Stimulated activated CD4-positive, alpha-beta T cell treated with anti-CD3 and anti-CD28 coated beads, Interleukin-12 subunit alpha, Interleukin-12 subunit beta, amount 100 ng/mL, for 4 hours (primary cell): Measurements from ENCODE around the gene C1QTNF9B.
"Not testable (repeated sequence)": the region's sequence is repeated elsewhere in the genome, so short reads cannot be mapped to it uniquely, and the experiment has no call there.

Source experiments
- DNase-seq: peaks from one replicate; pipeline ENCODE4 v3.0.0-alpha.2; 2020

C1QTNF9B gene

DNA sequence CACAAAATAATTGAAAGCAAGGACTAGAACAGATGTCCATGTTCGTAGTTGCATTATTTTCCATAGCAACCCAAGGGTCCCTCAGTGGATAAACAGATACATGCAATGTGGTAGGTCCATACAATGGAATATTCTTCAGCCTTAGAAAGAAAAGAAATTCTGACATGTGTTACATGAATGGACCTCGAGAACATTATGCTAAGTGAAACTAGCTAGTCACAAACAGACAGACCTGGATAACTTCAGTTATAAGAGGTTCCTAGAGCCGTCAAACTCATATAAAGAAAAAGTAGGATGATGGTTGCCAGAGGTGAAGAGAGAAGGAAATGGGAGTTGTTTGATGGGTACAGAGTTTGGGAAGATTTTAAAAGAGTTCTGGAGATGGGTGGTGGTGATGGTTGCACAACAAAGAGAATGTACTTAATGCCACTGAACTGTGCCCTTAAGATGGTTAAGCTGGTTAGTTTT, at the start of gene C1QTNF9B:
Gene C1QTNF9B, minus strand, starts transcription at position 51 of the 468 bp plus-strand sequence.
- not testable (repeated sequence) for DNase-seq

DNA sequence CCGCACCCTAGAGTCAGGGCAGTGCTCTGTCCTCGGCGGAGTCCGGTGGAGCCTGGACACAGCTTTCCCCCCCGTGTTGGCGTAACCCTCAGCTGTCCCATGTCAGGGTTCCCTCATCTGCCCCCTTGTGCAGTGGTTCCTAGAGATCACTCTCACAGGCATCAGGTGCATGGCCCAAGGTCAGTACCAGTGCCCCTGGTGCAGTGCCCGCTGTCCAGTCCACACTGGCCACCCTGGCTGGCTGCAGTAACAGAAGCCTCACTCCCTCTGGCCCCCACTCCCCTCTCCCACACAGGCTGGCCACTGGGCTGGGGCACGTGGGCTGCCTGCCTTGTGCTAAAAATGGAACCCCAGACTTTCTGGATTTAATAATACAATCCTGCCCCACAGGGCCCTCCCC, 49.6 kb upstream of the C1QTNF9B start:
- DNase-seq, result no peak

DNA sequence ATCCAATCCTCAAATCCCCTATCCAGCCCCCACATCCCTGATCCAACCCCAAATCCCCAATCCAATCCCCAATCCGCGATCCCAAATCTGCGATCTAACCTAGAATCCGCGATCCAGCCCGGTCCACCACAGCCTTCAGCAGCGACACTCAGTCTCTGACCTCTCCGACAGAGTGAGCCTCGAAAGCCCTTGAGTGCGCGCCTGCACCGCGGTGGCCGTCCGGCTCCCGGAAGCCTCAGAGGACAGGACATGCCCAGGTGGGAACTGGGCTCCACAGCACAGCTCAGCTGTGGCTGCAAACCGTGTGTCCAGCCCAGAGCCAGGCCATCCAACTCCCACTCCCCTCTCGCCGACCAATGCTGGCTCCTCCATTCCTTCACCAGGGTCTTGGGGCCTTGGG, 48.8 kb upstream of the C1QTNF9B start:
- DNase-seq, result no peak

DNA sequence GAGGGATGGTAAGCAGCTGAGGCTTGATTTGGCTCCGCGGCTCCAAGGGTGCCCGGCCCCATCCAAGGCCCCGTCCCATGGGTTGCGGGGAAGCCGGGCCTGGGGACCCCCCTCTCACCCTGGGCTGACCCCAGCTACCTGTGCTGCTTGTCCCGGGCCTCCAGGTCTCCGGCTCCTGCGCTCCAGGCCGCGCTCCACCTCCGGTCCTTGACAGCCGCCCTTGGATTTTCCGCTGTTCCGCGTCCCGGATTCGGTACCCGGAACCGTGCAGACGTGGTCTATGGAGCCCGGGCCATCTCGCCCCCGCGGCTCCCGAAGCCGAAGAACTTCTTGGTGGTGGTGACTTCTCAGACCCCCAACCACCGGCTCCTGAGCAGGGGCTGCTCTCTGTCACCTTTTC, 48.3 kb upstream of the C1QTNF9B start:
- no peak for DNase-seq

DNA sequence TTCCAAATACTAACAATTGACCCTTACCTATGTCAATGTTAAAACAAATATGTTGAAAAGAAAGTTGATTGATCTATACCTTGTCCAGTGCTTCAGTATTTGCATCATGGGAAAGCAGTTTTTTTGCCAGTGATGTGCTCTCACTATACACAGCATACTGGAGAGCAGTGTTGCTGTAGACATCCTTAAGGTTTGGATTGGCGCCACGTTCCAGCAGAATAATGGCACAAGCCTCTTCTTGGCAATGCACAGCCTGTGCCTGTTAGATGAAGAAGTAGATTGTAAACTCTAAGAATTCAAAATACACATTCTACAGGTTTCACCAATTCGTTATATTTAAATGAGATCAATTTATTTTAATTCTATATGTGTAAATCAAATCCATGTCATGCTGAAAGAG, 43.9 kb upstream of the C1QTNF9B start:
- no peak for DNase-seq

DNA sequence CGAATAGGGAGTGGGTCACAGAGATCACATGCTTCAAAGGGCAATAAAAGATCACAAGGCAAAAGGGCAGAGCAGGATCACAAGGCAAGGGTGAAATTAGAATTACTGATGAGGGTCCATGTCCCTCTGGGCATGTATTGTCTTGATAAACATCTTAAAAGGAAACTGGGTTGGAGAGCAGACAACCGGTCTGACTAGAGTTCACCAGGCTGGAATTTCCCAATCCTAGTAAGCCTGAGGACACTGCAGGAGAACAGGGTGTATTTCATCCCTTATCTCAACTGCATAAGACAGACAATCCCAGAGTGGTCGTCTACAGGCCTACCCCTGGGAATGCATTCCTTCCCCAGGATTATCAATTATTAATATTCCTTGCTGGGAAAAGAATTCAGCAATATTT, 42.4 kb upstream of the C1QTNF9B start:
- DNase-seq, result not testable (repeated sequence)

DNA sequence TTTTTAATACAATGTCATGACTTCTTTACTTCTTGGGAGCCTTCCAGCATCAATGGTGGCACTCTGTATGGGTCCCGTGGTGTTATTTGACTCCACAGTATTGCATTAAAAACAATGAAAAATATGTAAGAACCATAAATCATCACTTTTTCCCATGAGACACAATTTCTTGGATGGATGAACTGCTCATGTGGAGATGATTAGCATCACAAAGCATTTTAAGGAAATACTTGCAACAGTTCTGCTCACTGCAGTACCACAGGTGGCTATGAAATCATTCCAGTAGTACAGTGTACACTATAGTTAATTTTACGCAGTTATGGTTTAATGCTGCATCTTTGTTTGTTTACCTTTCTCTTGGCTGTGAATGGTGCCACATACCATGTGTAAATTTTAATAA, 37.2 kb upstream of the C1QTNF9B start:
- DNase-seq, result no peak

DNA sequence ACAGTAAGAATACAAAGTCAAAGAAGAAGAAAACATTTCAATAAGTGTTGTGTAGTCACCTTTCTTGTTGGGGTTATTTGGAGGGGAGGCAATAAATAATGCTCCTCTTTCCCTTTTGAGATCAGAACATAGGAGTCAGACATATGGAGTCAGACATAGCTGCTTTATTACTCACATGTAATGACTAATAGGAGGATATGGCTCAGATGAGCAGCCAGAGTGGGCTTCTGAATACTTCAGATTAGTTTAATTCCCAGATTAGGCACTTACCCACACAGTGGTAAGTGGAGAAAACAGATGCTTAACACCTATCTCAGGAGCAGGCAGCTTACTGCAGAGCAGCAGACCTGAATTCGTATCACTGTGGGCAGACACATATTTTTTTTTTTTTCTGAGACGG, 31.7 kb upstream of the C1QTNF9B start:
- DNase-seq, result no peak

DNA sequence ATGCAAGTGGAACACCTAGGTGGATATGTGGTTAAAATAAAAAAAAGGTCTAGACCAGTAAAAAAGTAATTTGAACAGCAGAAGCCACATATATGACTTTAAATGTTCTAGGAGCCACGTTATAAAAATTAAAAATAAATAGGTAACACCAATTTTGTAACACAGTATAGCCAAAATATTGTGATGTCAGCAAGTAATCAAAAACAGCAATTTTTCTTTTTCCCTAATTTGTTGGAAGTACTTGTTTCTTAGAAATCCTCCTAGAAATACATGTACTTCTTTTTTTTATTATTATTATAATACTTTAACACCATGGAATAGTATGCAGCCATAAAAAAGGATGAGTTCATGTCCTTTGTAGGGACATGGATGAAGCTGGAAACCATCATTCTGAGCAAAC, 25.7 kb upstream of the C1QTNF9B start:
- no peak for DNase-seq

DNA sequence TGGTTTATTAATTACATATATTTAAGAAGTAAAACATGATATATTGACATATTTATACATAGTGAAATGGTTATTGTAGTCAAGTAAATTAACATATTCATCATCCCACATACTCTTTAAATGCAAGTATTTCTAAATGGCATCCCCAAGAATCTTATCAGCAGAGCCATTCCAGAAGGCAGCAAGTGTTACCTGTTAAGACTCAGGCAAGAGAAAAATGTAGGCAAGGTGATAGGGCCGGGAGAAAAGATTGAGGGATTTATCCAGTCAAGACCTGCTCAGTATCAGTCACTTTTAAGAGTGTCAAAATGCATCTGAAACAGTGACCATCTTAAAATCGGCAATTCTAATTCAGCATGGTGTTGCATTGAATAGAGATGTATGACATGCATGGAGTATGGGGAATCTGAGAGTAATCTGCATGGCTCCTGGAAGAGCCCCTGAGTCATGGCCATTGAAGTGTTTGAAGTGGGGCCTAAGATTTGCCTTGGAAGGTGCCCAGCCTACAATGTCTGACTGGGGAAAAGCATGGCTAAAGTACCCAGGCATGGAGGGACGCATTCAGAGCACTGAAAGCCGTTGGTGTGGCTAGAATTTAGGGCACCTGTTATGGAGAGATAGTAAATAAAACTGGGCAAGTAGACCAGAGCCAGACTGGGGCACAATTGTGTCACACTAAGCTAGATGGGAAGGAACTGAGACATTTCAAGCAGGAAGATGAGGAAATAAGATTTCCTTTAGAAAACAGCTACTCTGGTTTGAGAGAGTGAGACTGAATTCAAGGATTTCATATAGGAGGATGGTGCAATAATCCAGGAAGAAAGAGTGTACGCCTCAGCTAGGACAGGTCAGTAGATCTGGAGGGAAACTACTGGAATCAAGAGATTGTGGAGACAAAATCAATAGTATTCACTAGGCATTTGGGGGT, 25.0 kb upstream of the C1QTNF9B start:
- no peak for DNase-seq

DNA sequence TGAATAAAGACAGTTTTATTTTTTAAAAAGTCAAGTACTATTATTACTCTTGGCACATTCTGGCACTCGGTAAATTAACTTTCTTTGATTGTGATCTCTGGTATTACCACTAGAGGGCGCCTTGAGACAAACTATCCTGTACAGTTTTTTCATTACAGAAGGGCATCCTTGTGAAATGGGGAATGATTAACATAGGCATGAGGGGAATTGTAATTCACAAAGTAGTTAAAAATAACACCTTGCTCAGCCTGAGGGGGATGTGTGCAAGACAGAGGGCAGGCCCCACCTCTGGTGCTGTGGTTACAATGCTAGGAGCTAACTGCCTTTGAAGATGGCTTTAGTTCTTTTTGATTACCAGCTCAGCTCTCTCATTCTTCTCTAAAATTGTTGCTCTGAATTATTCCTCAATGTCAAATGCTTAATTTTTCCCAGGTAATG, 24.2 kb upstream of the C1QTNF9B start:
- no peak for DNase-seq

DNA sequence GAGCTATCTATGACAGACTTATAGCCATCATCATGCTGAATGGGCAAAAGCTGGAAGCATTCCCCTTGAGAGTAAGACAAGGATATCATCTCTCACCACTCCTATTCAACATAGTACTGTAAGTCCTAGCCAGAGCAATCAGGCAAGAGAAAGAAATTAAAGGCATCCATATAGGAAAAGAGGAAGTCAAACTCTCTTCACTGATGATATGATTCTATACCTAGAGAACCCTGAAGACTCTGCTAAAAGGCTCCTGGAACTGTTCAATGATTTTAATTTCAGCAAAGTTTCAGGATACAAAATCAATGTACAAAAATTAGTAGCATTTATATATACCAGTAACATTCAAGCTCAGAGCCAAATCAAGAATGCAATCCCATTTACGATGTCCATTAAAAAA, 21.7 kb upstream of the C1QTNF9B start:
- no peak for DNase-seq

DNA sequence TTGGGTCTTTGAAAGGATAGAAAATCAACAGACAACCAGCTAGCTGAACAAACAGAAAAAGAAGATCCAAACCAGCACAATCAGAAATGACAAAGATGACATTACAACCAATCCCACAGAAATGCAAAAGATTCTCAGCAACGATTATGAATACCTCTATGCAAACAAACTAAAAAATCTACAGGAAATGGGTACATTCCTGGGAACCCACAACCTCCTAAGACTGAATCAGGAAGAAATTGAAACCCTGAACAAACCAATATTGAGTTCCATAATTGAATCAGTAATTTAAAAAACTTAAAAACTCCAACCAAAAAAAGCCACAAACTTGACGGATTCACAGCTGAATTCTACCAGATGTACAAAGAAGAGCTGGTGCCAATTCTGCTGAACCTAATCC, 20.9 kb upstream of the C1QTNF9B start:
- DNase-seq, result no peak

DNA sequence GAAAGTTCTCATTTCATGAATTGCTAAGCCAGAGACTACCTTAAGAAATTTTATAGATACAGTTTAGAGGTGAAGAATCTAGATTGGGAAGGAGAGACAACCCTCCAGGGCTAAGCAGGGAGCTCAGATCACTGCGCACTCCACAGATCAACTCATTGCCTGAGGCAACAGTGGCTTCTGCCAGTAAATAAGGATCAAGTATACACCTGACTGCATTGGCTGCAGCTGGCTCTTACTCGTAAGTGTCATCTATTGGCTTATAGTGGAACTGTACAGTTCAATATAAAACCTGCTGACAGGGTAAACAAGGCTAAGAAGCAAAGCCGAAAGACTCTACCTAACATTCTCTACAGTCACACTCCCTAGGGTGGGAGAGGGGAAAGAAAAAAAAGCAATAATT, 18.0 kb upstream of the C1QTNF9B start:
- no peak for DNase-seq

DNA sequence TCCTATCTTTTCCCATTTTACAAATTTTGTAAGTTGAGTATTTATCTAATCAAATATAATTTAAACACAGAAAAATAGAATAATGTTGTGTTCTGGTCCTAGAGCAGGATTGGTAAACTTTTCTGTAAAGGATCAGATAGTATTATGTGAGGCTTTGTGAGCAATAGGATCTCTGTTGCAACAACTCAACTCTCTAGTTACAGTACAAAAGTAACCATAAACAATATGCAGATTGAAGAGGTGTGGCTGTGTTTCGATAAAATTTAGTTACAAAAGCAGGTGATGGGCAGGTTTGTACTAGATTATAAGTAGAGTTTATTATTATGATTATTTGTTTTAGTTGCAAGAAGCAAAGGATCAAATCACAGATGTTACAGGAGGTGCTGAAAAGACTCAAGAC, 15.2 kb upstream of the C1QTNF9B start:
- no peak for DNase-seq

DNA sequence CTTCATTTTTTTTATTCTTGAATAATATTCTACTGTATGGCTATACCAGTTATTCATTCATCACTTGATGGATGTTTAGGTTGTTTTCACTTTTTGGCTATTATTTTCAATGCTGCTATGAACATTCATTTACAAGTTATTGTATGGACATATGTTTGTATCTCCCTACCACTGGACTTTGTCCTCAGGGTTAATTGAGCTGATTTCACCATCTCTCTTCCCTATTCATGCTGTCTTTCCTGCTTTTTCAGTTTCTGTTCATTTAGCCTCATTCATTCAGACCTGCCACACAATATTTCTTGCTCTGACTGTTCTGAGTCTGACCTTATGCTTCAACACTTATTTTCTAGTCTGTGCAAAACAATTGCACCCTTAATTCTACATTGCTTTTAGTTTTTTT, 12.3 kb upstream of the C1QTNF9B start:
- DNase-seq, result no peak

DNA sequence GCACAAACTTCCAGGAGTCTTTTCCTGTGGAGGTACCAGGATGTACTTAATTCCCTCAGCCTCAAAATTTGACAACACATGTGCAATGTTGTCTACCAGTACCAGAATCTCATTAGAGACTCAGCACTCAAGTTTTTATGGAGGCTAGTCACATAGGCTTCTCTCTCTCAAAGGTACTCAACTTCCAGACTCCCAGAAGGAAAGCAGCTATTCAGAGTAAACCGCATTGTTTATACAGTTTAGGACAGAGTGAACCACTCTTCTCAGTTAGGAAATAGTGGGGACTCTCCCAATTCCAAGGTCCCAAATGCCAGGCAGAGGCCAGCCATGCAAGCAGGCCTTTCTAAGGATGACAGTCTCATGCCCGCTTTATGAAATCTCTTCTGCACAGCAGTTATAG, 8.5 kb upstream of the C1QTNF9B start:
- DNase-seq, result no peak

DNA sequence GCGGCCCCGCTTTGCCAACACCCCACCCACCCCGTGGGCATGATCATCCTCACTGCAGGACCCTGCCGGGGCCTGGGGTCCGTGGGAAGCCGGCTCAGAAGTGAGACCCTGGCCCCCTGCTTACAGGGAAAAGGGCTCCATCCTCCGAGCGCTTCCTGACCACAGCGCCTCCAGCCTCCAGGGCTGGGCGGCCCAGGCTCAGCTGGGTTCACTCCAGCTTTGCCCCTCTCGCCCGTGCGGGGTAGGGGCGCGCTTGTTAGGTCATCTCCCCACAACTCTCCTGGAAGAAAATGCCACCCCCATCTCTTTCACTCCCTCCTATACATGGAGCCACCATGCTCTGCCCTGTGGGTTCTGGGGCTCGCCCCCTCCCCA, 6.6 kb upstream of the C1QTNF9B start:
- no peak for DNase-seq

DNA sequence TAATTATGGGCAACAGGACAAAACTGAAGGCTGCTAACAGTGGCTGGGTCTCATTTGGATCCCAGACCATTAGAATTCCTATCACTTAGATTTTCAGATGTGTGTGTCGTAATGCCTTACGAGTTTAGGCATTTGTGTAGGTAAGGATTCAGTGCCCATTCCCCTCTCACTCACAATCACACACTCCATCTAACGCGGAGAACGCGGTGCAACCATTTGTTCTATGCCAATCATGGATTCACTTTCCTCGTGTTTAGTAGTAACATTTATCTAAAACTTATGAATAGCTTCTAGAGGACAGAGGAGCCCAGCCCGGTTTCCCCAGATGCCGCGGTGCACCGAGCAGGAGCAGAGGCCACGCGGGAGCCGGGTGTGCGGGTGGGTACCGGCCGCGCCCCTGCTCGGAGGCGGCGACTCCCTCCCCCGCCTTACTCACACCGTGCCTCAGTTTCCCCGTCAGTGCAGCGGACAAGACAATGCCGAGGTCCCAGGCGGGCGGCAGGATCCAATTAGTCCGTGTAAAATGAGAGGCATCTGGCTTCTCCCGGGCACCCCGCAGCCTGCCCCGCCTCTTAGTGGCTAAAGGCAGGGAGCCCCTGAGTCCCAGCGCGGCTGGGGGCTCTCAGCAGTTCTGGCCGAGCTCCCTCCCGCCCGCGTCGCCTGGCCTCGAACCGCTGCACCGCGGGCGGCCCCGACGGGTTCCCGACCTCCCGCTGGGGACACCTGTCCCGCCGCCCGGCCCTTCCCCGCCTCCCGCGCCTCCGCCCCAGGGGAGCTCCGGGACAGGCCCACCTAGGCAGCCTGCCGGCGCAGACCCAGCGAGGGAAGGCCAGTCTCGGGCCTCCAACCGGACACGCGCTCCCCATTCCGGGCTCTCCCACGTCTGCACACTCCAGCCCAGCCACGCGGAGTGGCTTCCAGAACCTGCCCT, 5.9 kb upstream of the C1QTNF9B start:
- DNase-seq, result no peak

DNA sequence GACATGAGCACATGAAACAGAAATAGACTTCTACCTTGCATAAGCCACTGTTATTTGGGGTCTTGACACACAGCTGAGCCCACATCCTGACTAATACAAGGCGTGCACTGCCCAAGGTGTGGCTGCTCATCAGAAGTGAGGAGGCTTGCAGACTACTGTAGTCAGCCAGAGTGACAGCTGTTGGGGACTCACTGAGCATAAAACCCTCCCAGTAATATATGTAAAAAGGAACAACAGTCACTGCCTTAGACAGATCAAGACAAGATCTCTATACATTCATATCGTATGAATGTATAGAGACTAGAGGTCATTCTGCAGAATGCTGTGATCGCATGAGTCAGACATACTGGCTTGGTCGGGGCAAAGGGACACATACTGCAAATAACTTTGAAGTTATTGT, 4.1 kb upstream of the C1QTNF9B start:
- no peak for DNase-seq

DNA sequence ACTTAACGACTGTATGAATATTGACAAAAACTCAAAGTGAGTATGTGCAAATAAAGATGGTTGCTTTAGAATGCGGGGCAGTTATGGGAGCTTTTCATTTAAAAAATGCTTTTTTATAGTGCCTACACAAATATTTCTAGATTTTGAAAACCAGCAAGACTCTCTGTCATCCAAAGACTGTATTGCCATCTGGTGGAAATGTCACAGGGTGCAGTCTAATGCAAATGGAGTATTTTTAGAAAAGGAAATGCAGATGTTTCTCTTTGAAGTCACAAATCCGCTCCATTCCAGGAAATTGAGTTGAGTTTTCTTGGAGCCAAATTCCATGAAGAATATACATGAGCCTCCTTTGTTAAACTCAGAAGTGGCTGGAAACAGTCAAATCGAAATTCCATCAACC, 2.3 kb upstream of the C1QTNF9B start:
- DNase-seq, result no peak

DNA sequence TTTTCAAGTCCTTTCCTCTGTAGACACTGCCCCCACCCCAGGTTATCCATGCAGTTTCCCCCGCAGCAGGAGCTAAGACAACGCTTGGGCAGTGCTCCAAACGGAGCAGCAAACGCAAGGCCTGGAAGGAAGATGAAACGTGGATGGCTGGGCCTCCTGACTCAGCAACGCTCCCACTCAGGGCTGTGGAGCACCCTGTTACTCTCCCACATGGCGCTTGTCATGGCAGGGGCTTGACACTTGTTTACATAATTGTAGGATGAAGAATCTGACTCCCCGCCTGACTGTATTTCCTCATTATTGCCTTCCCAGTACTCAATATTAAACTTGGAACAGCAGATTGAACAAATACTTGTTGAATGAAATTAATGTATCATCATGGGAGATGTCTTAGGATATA, 799 bp upstream of the C1QTNF9B start:
- DNase-seq, result no peak

DNA sequence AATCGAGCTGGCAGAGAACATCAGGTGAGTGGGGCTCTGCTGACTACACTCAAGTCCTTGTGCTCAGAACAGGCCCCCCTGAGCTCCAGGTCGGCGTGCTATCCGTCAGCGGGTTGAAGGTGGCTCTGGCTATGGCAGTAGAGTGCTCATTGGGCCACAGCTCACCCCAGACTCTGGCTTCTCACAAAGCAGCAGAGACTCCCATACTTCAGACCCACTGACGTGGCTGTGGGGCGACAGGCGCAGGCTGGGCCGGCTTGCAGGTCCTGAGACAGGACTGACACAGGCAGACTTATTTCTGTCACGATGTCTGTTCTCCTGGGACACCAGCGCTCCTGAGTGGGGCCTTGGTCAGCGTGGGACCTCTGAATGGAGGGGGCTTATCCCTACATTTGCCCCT, 2.6 kb downstream of the C1QTNF9B start:
- DNase-seq, result not testable (repeated sequence)

DNA sequence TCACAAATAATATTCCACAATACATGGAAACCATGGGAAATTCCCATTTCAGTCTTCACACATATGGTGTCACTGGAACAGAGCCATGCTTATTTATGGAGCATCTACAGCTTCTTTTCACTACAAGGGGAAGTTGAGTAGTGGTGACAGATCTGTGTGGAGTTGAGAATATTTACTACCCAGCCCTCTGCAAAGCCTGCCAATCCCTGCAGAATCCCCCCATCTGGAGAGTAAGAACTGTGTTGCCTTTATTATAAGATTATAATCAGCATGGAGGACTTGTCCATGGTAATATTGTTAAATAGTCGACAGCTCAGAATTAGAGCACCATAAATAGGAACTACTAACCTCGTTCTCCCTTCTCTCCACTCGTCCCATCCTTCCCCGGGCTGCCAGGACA, 3.5 kb downstream of the C1QTNF9B start:
- not testable (repeated sequence) for DNase-seq
